Renal pelvis (tissue), 4 donors: ENCODE measurements around the gene BTBD17. TPM values are rescaled to one million over a fixed set of nuclear protein-coding genes. Genes with fewer than 3 reads are reported as not detected.

Source experiments
- DNase-seq: peaks from one replicate; pipeline ENCODE4 v3.0.0-alpha.2; 2013
- polyA plus RNA-seq, 3 donors: library from polyadenylated mRNA; unstranded; fragments of 120-200 nt; gene quantifications; one replicate each; pipeline ENCODE4 v1.2.1, GENCODE V29; 2013; ENCODE audit not compliant: insufficient read length in 3 of 3

The BTBD17 gene
- polyA plus RNA-seq, 3 donors, result 0.16 to 0.47 (median 0.46) TPM

DNA sequence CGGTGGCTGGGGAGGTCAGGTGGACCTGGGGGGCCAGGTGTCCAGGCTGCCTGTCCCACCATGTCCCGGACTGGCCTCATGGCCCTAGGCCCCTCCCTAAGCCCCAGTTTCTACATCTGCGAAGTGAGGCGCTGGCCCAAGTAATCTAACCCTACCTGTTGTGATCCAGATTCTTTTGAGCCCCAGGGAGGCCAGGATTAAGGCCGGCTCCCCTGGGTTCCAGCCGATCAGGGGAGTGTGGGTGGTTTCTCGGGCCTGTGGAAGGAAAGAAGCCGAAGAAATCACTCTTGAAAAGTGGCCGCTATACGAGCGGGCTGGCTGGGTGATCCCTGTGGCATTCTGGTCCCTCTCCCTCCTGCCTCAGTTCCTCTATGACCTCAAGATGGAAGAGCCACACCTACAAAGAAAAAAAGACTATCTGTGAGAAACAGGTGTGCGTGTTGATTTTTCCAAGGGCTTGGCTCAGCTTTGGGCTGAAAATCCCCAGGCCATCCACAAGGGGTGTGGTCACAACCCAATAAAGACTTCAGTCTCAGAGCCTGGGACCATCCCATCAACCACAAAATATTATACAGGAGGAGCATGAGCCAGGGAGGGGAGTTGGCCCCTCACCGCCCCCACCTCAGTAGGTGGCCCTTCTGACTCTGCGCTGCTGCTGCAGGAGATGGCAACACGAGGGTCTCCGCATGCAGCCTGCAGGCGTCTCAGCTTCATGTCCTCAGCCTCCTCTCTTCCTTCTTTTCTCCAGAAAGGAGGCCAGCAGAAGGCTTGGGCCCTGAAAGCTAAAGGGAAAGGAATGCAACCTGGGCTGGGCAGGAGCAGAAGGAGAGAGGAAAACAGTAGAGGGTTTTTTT is 25.9 kb upstream of the BTBD17 start:
- DNase-seq, result no peak

GRCh38 chr17:74386386-74386785 is 24.7 kb upstream of the BTBD17 start:
- DNase-seq, result no peak

GRCh38 chr17:74385201-74385600 is 23.5 kb upstream of the BTBD17 start:
- DNase-seq, result no peak

DNA sequence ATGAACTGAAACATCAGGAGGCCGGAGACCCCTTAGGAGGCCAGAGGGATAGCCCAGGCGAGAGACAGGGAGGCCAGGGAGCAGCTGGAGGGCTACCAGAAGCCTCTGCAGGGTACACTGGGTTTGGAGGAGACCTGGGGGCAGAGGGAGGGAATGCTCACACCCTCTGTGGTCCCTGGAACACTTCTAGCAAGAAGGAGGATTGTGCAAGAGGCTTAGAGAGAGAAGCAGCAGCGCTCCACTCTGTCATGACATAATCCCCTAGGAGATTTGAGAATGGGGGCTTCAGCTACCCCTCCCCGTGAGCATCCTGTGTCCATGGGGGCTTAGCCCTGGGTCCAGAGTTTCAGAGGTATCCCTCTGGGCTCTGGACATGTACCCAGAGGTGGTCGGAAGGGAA is 21.5 kb upstream of the BTBD17 start:
- no peak for DNase-seq

- no peak for DNase-seq
These were observed 19.5 kb upstream of the BTBD17 start for GRCh38 chr17:74380959-74381808.

DNA sequence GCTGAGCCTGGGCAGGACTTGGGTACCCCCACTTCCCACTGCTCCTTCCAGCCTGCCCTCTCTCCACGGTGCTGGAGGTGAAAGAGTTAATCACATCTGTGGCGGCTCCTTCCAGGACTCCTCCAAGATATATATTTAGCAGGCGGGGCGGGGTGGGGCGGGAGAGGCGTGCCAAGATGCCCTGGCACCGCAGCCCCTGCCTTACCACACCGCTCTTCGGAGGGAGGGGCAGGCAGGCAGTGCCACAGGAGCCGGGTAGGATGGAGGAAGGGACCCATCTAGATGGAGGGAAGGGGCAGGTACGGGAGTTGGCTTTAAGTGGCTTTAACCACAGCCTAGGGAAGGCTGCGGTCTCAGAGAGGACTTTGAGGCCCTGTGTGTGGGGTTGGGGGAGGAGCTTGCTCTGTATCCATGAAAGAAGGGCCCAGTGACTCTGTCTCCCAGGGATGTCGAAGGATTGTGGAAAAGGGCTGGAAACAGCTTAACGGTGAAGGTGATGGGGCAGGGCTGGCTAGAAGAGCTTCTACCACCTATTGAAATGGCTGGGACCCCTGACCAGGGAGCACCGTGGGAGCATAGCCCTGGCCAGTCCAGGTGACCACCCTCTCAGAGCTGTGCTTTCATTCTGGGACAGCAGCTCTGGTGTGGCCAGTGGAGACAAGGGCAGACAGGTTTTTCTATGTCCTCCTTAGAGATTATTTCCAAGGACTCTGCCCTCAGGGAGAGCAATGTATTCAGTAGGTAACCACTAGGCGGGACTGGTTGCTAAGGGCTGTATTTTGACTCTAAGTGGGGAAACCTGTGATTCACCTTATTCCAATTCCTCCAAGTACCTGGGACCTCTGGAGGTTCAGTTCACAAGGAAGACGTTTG is 18.7 kb upstream of the BTBD17 start:
- no peak for DNase-seq

- DNase-seq, result peak; percentile 88
These were observed 17.9 kb upstream of the BTBD17 start for GRCh38 chr17:74379495-74380085.

GRCh38 chr17:74374858-74375257 is 13.2 kb upstream of the BTBD17 start:
- no peak for DNase-seq

GRCh38 chr17:74373838-74374606 is 12.4 kb upstream of the BTBD17 start:
- DNase-seq, result peak; percentile 68

- no peak for DNase-seq
These were observed 10.8 kb upstream of the BTBD17 start for GRCh38 chr17:74372426-74372825.

DNA sequence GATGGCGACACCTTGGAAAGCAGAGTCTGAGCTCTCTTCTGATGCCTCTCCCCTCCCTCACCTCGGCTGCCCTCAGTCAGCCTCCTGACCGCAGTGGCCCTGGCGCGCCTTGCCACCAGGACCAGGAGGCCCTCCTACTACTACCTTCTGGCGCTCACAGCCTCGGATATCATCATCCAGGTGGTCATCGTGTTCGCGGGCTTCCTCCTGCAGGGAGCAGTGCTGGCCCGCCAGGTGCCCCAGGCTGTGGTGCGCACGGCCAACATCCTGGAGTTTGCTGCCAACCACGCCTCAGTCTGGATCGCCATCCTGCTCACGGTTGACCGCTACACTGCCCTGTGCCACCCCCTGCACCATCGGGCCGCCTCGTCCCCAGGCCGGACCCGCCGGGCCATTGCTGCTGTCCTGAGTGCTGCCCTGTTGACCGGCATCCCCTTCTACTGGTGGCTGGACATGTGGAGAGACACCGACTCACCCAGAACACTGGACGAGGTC is 10.0 kb upstream of the BTBD17 start:
- DNase-seq, result no peak

DNA sequence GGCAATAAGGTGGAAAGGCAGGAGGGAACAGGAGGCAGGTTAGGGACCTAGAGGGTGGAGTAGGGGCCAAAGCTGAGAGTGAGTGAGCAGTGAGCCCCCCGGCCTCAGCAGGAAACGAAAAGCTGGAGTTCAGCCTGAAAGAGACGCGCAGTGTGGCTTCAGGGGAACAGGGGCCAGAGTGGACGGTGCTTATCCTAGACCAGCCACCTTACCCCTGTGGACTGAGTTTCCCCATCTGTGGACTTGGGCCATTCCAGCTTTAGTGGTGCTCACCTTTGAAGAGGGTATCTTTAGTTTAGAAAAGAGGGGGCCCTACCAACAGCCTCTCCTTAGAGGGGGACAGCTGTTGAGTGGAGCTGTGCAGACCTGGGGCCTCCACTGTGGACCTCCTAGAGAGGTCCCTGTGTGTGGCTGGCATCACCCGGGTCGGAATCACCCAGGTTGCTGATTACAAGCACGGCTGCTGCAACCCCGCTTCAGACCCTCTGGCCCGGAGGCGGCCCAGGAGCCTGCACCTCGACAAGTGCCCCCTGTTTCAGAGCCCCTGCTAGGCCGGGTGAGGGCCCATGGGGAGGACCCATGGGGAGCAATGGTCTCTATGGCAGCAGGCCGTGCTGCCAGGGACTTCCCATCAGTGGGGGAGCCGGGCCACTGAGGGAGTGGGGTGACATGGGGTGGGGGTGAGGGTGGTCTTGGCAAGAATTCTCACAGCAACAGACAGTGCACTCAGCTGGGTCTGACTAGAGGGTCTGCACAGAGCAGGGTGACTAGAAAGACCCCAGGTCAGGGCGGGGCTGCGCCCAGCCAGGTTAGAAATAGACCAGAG is 8.2 kb upstream of the BTBD17 start:
- no peak for DNase-seq

- DNase-seq, result no peak
These were observed 7.6 kb upstream of the BTBD17 start for GRCh38 chr17:74369221-74369620.

GRCh38 chr17:74368341-74369081 is 6.8 kb upstream of the BTBD17 start:
- no peak for DNase-seq

DNA sequence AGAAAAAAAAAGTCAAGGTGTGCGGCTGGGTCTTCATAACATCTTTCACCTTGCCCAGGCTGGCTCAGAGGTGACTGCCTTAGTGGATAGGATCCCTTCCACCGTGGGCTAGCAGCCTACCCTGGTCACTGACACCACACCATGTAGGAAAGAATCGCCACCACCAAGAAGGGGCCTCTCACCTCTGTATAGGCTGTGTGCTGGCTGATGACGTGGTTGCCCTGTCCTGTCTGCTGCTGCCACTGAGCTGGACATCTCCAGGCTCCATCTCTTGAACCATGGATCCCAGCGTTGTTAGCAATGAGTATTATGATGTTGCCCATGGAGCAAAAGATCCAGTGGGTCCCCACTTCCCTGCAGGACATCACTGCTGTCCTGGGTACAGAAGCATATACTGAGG is 5.5 kb upstream of the BTBD17 start, which contains the start of gene GPR142:
Gene GPR142, plus strand, starts transcription at position 301 of the 400 bp plus-strand sequence. CDS start 2,035 bp downstream, outside the sequence.
- no peak for DNase-seq

- no peak for DNase-seq
These were observed 1.3 kb upstream of the BTBD17 start for GRCh38 chr17:74362810-74363498.

DNA sequence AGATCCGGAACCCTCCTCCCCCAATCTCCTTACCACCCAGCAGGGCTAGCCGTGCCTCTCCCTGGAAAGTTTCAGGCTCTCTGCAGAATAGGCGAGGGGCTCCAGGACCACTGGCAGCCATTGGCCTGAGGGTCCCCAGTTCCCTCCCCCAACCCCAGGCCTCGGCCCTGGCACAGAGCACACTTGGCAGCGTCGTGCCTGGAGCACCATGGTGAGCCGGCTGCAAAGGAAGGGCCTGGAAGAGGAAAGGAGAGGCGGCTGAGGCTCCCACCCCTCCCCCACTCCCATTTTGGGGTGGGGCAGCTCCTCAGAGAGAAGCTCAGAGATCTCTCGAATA is 369 bp upstream of the BTBD17 start:
- no peak for DNase-seq

GRCh38 chr17:74360899-74361229 is 804 bp downstream of the BTBD17 start:
- no peak for DNase-seq
